Mesenchymal stem cell (in vitro differentiated cells and primary cell): Measurements from ENCODE around the gene FAM222B.

Source experiments
- DNase-seq: peaks from one replicate; pipeline ENCODE4 v3.0.0-alpha.2; 2013
- H2AFZ ChIP-seq: one replicate; pipeline ENCODE4 v1.6.1; 2013; ENCODE audit warnings: low read depth, mild to moderate bottlenecking, control low read depth, inconsistent platforms, low read length, moderate library complexity
- H2AK5ac ChIP-seq: 2 replicates; pipeline ENCODE4 v1.6.1; 2013; ENCODE audit warnings: low read length, moderate library complexity, mild to moderate bottlenecking, inconsistent platforms; ENCODE audit not compliant: severe bottlenecking
- H2BK120ac ChIP-seq: one replicate; pipeline ENCODE4 v1.6.1; 2013; ENCODE audit warnings: low read depth, mild to moderate bottlenecking, inconsistent platforms, low read length, moderate library complexity
- H2BK12ac ChIP-seq, 2 experiments: one replicate each; pipeline ENCODE4 v1.6.1; 2013; ENCODE audit warnings: inconsistent platforms in 2 of 2, low read length in 2 of 2, mild to moderate bottlenecking in 2 of 2, moderate library complexity in 2 of 2, control low read depth in 1 of 2
- H2BK15ac ChIP-seq: one replicate; pipeline ENCODE4 v1.6.1; 2013; ENCODE audit warnings: mild to moderate bottlenecking, low read depth, inconsistent platforms; ENCODE audit not compliant: poor library complexity, severe bottlenecking
- H2BK5ac ChIP-seq: 2 replicates; pipeline ENCODE4 v1.6.1; 2013; ENCODE audit warnings: low read depth, mild to moderate bottlenecking, low read length, control low read depth, inconsistent platforms; ENCODE audit not compliant: poor library complexity, severe bottlenecking
- H3K14ac ChIP-seq, 2 experiments: one replicate each; pipeline ENCODE4 v1.6.1; 2013; ENCODE audit warnings: inconsistent platforms in 2 of 2, low read length in 2 of 2, control low read depth in 1 of 2, mild to moderate bottlenecking in 1 of 2, moderate library complexity in 1 of 2
- H3K18ac ChIP-seq, 2 experiments: one replicate each; pipeline ENCODE4 v1.6.1; 2013; ENCODE audit warnings: inconsistent platforms in 2 of 2, low read length in 2 of 2, control low read depth in 1 of 2, low read depth in 1 of 2, mild to moderate bottlenecking in 1 of 2
- H3K23ac ChIP-seq, 2 experiments: one replicate each; pipeline ENCODE4 v1.6.1; 2013; ENCODE audit warnings: inconsistent platforms in 2 of 2, low read length in 2 of 2, mild to moderate bottlenecking in 2 of 2, moderate library complexity in 2 of 2, control low read depth in 1 of 2
- H3K27ac ChIP-seq: 2 replicates; pipeline ENCODE4 v1.5.1; 2013; ENCODE audit warnings: mild to moderate bottlenecking, moderate library complexity, low read length, control low read depth, inconsistent platforms; ENCODE audit not compliant: poor library complexity, severe bottlenecking
- H3K27me3 ChIP-seq, 2 experiments: 2 replicates each; pipeline versions ENCODE4 v1.6.1 to v1.7.0; 2013; ENCODE audit warnings: low read length in 2 of 2, mild to moderate bottlenecking in 2 of 2, moderate library complexity in 2 of 2, control low read depth in 1 of 2, inconsistent platforms in 1 of 2; ENCODE audit not compliant: control insufficient read depth in 1 of 2, insufficient read depth in 1 of 2
- H3K36me3 ChIP-seq, 2 experiments: 2 replicates each; pipeline versions ENCODE4 v1.6.1 to v1.7.0; 2013; ENCODE audit warnings: low read length in 2 of 2, control low read depth in 1 of 2, inconsistent platforms in 1 of 2, low read depth in 1 of 2, mild to moderate bottlenecking in 1 of 2; ENCODE audit not compliant: insufficient read depth in 2 of 2, control insufficient read depth in 1 of 2
- H3K4ac ChIP-seq, 2 experiments: one replicate each; pipeline ENCODE4 v1.6.1; 2013; ENCODE audit warnings: inconsistent platforms in 2 of 2, low read length in 2 of 2, mild to moderate bottlenecking in 2 of 2, moderate library complexity in 2 of 2, control low read depth in 1 of 2, low read depth in 1 of 2
- H3K4me1 ChIP-seq: 2 replicates; pipeline ENCODE4 v1.6.1; 2013; ENCODE audit warnings: low read depth, low read length, control low read depth; ENCODE audit not compliant: control insufficient read depth, insufficient read depth
- H3K4me2 ChIP-seq: 2 replicates; pipeline ENCODE4 v1.6.1; 2013; ENCODE audit warnings: low read length, mild to moderate bottlenecking, inconsistent platforms; ENCODE audit not compliant: poor library complexity, severe bottlenecking
- H3K4me3 ChIP-seq, 2 experiments: 2 replicates each; pipeline versions ENCODE4 v1.5.1 to v1.7.0; 2013; ENCODE audit warnings: low read length in 2 of 2, mild to moderate bottlenecking in 2 of 2, control low read depth in 1 of 2, low read depth in 1 of 2; ENCODE audit not compliant: insufficient read depth in 1 of 2
- H3K79me1 ChIP-seq: replicated peaks from 2 replicates; pipeline ENCODE4 v1.6.1; 2013; ENCODE audit warnings: mild to moderate bottlenecking, control low read depth, low read length, inconsistent platforms; ENCODE audit not compliant: poor library complexity, severe bottlenecking
- H3K9ac ChIP-seq: 2 replicates; pipeline ENCODE4 v1.7.0; 2013; ENCODE audit warnings: mild to moderate bottlenecking, low read length, moderate library complexity
- H3K9me3 ChIP-seq: 2 replicates; pipeline ENCODE4 v1.7.0; 2013; ENCODE audit warnings: mild to moderate bottlenecking, low read length; ENCODE audit not compliant: control insufficient read depth
- H4K8ac ChIP-seq: one replicate; pipeline ENCODE4 v1.6.1; 2013; ENCODE audit warnings: inconsistent platforms, mild to moderate bottlenecking, low read length, moderate library complexity
- H4K91ac ChIP-seq: one replicate; pipeline ENCODE4 v1.6.1; 2013; ENCODE audit warnings: mild to moderate bottlenecking, low read length, inconsistent platforms
- WGBS: methylation state at CpG from one replicate; pipeline ENCODE4 v1.1.7; 2013; ENCODE audit warnings: mixed read lengths; 5-methylcytosine and 5-hydroxymethylcytosine counted together

FAM222B gene

DNA sequence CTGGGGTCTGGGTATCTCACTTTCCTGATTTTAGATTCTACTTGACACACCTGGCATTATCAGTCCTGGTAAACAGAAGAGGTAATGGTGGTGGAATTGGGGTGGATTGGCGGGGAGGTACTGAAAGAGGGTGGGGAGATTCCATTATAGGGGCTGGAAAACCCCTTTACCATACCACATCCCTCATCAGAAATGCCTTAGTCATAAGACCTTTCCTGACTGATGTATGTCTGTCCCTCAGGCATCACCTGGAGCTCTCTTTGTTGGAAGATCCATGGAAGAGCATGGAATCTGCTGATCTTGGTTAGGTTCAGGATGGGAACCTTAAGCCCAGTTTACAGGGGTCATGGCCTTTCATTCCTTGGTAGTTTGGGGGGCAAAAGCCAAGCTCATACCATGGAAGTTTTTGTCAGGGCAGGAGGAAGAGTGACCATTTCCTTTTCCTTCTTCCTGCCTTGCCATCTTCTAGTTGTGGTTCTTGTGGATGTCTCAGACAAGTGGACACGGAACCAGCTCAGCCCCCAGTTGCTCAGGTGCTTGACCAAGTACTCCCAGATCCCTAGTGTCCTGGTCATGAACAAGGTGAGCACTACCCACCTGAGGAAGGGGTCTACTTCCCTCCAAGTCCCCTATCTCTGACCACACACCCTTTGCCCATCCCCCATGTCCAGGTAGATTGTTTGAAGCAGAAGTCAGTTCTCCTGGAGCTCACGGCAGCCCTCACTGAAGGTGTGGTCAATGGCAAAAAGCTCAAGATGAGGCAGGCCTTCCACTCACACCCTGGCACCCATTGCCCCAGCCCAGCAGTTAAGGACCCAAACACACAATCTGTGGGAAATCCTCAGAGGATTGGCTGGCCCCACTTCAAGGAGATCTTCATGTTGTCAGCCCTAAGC, 15.6 kb upstream of the FAM222B start:
- no peak overlapping the region for H2BK15ac ChIP-seq
- no peak overlapping the region for H3K4me2 ChIP-seq
- H4K91ac ChIP-seq, result no peak overlapping the region
- peaks cover 11% of the 10 kb centered on the region for H3K79me1 ChIP-seq
- no peak overlapping the region for H3K18ac ChIP-seq
- H3K14ac ChIP-seq, result no peak overlapping the region
- no peak overlapping the region for H2BK5ac ChIP-seq
- no peaks in the 10 kb centered on the region for H3K9me3 ChIP-seq
- no peak overlapping the region for H3K4ac ChIP-seq
- peaks cover 4% of the 10 kb centered on the region for H3K4me1 ChIP-seq
- H4K8ac ChIP-seq, result no peak overlapping the region
- H3K4me3 ChIP-seq, result no peak overlapping the region
- H3K23ac ChIP-seq, result no peak overlapping the region
- H3K9ac ChIP-seq, result no peak overlapping the region
- H2BK12ac ChIP-seq, result no peak overlapping the region
- H3K36me3 ChIP-seq, result peaks cover 35 to 38% of the 10 kb centered on the region in 2 experiments
- H2AK5ac ChIP-seq, result no peak overlapping the region
- 98% methylated on average over 2 of the region's 3 CpGs for WGBS
- no peak overlapping the region for H3K27ac ChIP-seq
- H2AFZ ChIP-seq, result no peak overlapping the region
- DNase-seq, result no peak
- no peaks in the 10 kb centered on the region for H3K27me3 ChIP-seq
- no peak overlapping the region for H2BK120ac ChIP-seq

DNA sequence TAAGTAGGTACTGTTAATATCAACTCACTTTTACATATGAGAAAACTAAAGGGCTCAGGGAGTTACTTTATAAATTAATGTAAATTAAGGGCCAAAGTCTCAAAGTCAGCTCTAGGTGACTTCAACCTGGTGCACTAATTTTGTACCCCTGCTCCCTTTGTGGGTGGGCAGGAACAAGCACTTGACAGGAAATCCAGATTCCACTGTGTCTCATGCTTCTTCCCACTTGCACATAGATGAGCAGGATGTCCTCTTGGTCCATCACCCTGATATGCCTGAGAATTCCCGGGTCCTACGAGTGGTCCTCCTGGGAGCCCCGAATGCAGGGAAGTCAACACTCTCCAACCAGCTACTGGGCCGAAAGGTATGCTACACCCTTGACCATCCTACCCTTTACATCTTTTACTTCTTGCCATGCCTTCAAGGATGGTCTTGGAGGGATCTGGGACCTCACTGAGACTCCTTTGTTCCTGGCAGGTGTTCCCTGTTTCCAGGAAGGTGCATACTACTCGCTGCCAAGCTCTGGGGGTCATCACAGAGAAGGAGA, 13.5 kb upstream of the FAM222B start:
- H3K9me3 ChIP-seq, result no peaks in the 10 kb centered on the region
- peaks cover 11% of the 10 kb centered on the region for H3K79me1 ChIP-seq
- 98% methylated on average over 5 of the region's 5 CpGs for WGBS
- no peak overlapping the region for H3K27ac ChIP-seq
- H3K4ac ChIP-seq, result no peak overlapping the region
- H3K18ac ChIP-seq, result no peak overlapping the region
- H3K4me3 ChIP-seq, result peak overlapping the region in 1 of 2 experiments; percentile 95
- no peak overlapping the region for H3K14ac ChIP-seq
- H2AK5ac ChIP-seq, result no peak overlapping the region
- H3K4me1 ChIP-seq, result peaks cover 4% of the 10 kb centered on the region
- H2BK120ac ChIP-seq, result no peak overlapping the region
- H3K9ac ChIP-seq, result peak overlapping the region; percentile 96
- H2BK12ac ChIP-seq, result no peak overlapping the region
- no peak overlapping the region for H3K23ac ChIP-seq
- peaks cover 28 to 29% of the 10 kb centered on the region in 2 experiments for H3K36me3 ChIP-seq
- H3K4me2 ChIP-seq, result no peak overlapping the region
- no peak overlapping the region for H4K91ac ChIP-seq
- H3K27me3 ChIP-seq, result no peaks in the 10 kb centered on the region
- no peak overlapping the region for H2BK5ac ChIP-seq
- H2BK15ac ChIP-seq, result no peak overlapping the region
- no peak for DNase-seq
- H2AFZ ChIP-seq, result no peak overlapping the region
- no peak overlapping the region for H4K8ac ChIP-seq

DNA sequence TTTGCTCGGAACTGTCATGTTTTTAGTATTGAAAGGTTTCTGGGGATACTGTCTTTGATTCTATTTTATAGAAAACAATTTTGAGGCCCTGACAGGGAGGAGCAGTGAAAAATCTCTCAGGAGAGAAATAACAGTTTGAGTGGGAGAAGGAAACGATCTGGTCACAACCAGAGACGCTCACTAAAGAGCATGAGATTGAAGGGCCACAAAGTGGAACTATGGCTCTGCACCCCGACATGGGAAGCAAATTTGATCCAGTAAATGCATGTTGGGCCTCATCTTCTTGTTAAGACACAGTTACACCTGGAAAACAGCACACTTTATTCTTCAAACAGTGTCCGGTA, 12.7 kb upstream of the FAM222B start:
- Histone ChIP-seq H3K23ac (no peak overlapping the region), H3K4me3 (peak overlapping the region; percentile 67 to 95), H2BK5ac (no peak overlapping the region), H3K18ac (no peak overlapping the region), H3K9me3 (no peaks in the 10 kb centered on the region), H3K27me3 (no peaks in the 10 kb centered on the region), H3K4ac (peak overlapping the region in 1 of 2 experiments; percentile 82), H2BK15ac (no peak overlapping the region), H2BK120ac (no peak overlapping the region), H3K14ac (no peak overlapping the region), H3K4me2 (peak overlapping the region; percentile 89), H3K4me1 (peaks cover 4% of the 10 kb centered on the region), H2AK5ac (no peak overlapping the region), H2AFZ (peak overlapping the region; percentile 59), H4K91ac (no peak overlapping the region), H3K9ac (peak overlapping the region; percentile 96), H4K8ac (peak overlapping the region; percentile 64), H3K36me3 (peaks cover 23% of the 10 kb centered on the region in 2 experiments), H2BK12ac (no peak overlapping the region), H3K27ac (no peak overlapping the region), H3K79me1 (peaks cover 11% of the 10 kb centered on the region)
- DNase-seq, result no peak
- 22% methylated on average over 4 of the region's 5 CpGs for WGBS
